ENCODE data around the gene ILRUN.

DNA sequence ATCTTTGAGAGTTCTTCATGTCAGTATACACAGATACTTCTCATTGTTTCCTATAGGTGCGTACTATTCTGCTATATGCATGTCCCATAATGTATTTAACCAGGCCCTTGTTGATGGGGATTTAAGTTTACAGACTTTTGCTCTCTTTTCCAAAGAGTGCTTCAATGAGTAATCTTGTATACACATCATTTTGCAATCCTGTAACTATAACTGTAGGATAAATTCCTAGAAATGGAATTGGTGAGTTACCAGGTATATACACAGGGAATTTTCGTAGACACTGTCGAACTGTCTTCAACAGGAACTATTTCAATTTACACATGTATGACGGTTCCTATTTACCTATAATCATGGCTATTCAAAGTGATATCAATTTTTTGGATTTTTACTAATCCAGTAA, 45.5 kb upstream of the ILRUN start:
- TF ChIP-seq, protein P1, sequence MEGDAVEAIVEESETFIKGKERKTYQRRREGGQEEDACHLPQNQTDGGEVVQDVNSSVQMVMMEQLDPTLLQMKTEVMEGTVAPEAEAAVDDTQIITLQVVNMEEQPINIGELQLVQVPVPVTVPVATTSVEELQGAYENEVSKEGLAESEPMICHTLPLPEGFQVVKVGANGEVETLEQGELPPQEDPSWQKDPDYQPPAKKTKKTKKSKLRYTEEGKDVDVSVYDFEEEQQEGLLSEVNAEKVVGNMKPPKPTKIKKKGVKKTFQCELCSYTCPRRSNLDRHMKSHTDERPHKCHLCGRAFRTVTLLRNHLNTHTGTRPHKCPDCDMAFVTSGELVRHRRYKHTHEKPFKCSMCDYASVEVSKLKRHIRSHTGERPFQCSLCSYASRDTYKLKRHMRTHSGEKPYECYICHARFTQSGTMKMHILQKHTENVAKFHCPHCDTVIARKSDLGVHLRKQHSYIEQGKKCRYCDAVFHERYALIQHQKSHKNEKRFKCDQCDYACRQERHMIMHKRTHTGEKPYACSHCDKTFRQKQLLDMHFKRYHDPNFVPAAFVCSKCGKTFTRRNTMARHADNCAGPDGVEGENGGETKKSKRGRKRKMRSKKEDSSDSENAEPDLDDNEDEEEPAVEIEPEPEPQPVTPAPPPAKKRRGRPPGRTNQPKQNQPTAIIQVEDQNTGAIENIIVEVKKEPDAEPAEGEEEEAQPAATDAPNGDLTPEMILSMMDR (conservative IDR thresholded peaks at IDR 0.05; ENCODE audit: low read length): no peak
- TF ChIP-seq EZH2phosphoT487 (IDR thresholded peaks at IDR 0.05; ENCODE audit: borderline replicate concordance): no peak
